GM12864 (cell line): ENCODE data around the gene TPM4.

ENCODE experiments used
- DNase-seq: peaks from one replicate; pipeline ENCODE4 v3.0.0-alpha.2; 2011; ENCODE audit warnings: low read depth
- H3K4me3 ChIP-seq: 2 replicates; pipeline ENCODE4 v1.5.1; 2011; ENCODE audit warnings: mild to moderate bottlenecking, low read depth, low read length, control low read depth
- TF ChIP-seq, protein P1 (sequence below): IDR thresholded peaks from 2 replicates; pipeline ENCODE4 v1.5.1; 2011; ENCODE audit warnings: low read depth, mild to moderate bottlenecking, moderate library complexity, low read length, control low read depth, inconsistent platforms; ENCODE audit errors: missing control alignments

Gene TPM4

GRCh38 chr19:16089010-16089846, 12.9 kb downstream of the TPM4 start:
- no peak overlapping the region for H3K4me3 ChIP-seq
- no peak for DNase-seq
- TF ChIP-seq, protein P1, sequence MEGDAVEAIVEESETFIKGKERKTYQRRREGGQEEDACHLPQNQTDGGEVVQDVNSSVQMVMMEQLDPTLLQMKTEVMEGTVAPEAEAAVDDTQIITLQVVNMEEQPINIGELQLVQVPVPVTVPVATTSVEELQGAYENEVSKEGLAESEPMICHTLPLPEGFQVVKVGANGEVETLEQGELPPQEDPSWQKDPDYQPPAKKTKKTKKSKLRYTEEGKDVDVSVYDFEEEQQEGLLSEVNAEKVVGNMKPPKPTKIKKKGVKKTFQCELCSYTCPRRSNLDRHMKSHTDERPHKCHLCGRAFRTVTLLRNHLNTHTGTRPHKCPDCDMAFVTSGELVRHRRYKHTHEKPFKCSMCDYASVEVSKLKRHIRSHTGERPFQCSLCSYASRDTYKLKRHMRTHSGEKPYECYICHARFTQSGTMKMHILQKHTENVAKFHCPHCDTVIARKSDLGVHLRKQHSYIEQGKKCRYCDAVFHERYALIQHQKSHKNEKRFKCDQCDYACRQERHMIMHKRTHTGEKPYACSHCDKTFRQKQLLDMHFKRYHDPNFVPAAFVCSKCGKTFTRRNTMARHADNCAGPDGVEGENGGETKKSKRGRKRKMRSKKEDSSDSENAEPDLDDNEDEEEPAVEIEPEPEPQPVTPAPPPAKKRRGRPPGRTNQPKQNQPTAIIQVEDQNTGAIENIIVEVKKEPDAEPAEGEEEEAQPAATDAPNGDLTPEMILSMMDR = no peak

DNA sequence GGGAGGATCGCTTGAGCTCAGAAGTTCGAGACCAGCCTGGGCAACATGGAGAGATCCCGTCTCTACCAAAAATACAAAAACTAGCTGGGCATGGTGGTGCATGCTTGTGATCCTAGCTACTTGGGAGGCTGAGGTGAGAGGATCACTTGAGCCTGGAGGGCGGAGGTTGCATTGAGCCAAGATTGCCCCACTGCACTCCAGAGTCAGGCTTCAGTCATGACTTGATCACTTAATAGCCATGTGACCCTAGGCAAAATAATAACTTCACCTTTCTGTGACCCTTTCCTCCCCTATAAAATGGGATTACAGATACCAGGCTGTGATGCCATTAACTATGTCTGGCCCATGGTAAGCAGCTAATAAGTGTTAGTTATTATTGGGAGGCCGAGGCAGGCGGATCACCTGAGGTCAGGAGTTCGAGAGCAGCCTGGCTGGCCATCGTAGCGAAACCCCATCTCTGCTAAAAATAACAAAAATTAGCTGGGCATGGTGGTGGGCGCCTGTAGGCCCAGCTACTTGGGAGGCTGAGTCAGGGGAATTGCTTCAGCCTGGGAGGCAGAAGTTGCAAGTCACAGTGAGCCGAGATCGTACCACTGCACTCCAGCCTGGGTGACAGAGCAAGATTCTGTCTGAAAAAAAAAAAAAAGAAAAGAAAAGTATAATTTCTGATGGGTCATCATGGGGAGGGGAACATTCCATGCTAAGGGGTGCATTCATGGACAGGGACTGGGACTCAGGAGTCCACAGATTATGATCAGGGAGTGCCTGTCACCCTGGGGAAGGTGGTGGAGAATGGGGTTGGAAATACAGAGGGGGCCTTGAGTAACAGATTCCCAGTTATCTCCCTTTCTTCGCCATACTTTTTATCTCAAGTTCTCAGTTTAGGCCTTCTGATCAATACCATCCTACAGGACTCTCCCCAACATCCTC, 15.5 kb downstream of the TPM4 start:
- TF ChIP-seq, protein P1 = no peak
- DNase-seq = no peak
- H3K4me3 ChIP-seq = no peak overlapping the region

GRCh38 chr19:16094360-16095070, 18.2 kb downstream of the TPM4 start:
- DNase-seq = no peak
- TF ChIP-seq, protein P1 = no peak
- no peak overlapping the region for H3K4me3 ChIP-seq

GRCh38 chr19:16095071-16095571, 18.8 kb downstream of the TPM4 start:
- TF ChIP-seq, protein P1 = no peak
- DNase-seq = no peak
- no peak overlapping the region for H3K4me3 ChIP-seq

DNA sequence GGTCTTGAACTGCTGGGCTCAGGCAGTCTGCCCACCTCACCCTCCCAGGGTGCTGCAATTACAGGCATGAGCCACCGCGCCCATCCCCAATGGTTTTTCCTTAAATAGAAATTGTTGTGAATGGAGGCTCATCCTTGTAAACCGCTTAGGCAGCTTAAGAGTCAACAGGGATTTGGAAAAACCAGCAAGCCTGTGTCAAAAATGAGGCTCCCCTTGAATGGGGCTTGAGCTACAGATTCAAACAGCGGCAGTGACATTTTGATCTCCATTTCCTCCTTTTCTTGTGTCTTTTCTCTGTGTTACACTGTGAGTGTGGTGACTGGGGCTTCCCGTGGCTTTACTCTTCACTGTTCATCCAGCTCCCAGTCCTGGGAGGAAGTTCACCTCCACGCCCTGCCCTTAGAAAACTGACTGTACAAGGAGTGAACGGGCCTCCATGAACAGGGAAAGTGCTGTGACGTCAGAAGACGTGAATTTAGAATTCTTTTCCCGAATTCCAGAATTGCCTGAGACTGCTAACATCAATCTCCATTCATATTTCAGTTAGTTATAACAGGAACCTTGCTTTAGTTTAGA, 20.1 kb downstream of the TPM4 start:
- TF ChIP-seq, protein P1 = no peak
- H3K4me3 ChIP-seq = no peak overlapping the region
- DNase-seq = no peak

GRCh38 chr19:16098416-16098768, 22.1 kb downstream of the TPM4 start:
- no peak overlapping the region for H3K4me3 ChIP-seq
- TF ChIP-seq, protein P1 = no peak
- DNase-seq = no peak
